Prostate gland (tissue), 2 donors: ENCODE measurements around the gene OGA.

ENCODE experiments used
- CTCF ChIP-seq, 4 experiments: fragments of 200-600 bp in 2 of 4; fragments of 450-650 bp in 2 of 4; sonication (generic) in 2 of 4; IDR thresholded peaks; 1 replicate in 3 of 4; 2 replicates in 1 of 4; pipeline ENCODE4 v1.5.1; 2016 to 2019; ENCODE audit warnings: antibody characterized with exemption in 4 of 4, mild to moderate bottlenecking in 2 of 4, moderate library complexity in 2 of 4
- POLR2A ChIP-seq: fragments of 450-650 bp; IDR thresholded peaks from one replicate; pipeline ENCODE4 v1.6.1; 2016; ENCODE audit warnings: antibody characterized with exemption, mild to moderate bottlenecking
- POLR2AphosphoS5 ChIP-seq: sonication (generic); formaldehyde crosslinking; IDR thresholded peaks from one replicate; pipeline ENCODE4 v1.6.1; 2017; ENCODE audit warnings: antibody characterized with exemption

GRCh38 chr10:101793526-101793925 lies 24.7 kb downstream of the OGA start:
- TF ChIP-seq CTCF (IDR thresholded peaks at IDR 0.05) (no peak), POLR2AphosphoS5 (no peak), POLR2A (no peak)
